Measurements from ENCODE around the gene ZNF697. TPM values are rescaled to one million over a fixed set of nuclear protein-coding genes. Genes with fewer than 3 reads are reported as not detected.

Gene ZNF697
- total RNA-seq, 1 experiment from 2014 or later = 18.0 TPM

DNA sequence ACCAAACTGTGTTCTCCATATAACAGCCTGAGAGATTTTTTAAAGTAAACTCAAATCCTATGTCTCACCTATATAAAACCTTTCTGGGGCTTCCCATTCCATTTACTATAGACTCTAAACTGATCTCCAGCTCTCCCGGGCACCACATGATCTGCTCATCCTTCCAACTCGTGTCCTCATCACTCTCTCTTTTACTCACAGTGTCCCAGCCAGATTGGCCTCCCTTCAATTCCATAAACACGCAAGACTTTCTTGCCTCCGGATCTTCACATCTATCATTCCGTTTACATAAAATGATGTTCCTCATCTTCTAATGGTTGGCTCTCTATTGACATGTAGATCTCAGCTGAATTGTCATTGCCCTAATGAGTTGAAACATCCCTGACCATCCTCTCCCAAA lies 59.4 kb downstream of the ZNF697 start:
- no peak overlapping the region for H3K4me3 Mint-ChIP-seq
- H3K9me3 Mint-ChIP-seq = no peaks in the 10 kb centered on the region
- ATAC-seq (no peak), DNase-seq (ENCODE audit: low spot score) (no peak)
- ChIA-PET POLR2A (no interaction called here), CTCF (no interaction called here)
- TF ChIP-seq, protein P1, sequence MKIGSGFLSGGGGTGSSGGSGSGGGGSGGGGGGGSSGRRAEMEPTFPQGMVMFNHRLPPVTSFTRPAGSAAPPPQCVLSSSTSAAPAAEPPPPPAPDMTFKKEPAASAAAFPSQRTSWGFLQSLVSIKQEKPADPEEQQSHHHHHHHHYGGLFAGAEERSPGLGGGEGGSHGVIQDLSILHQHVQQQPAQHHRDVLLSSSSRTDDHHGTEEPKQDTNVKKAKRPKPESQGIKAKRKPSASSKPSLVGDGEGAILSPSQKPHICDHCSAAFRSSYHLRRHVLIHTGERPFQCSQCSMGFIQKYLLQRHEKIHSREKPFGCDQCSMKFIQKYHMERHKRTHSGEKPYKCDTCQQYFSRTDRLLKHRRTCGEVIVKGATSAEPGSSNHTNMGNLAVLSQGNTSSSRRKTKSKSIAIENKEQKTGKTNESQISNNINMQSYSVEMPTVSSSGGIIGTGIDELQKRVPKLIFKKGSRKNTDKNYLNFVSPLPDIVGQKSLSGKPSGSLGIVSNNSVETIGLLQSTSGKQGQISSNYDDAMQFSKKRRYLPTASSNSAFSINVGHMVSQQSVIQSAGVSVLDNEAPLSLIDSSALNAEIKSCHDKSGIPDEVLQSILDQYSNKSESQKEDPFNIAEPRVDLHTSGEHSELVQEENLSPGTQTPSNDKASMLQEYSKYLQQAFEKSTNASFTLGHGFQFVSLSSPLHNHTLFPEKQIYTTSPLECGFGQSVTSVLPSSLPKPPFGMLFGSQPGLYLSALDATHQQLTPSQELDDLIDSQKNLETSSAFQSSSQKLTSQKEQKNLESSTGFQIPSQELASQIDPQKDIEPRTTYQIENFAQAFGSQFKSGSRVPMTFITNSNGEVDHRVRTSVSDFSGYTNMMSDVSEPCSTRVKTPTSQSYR (CRISPR knock-in tag; IDR thresholded peaks at IDR 0.05) = no peak
- TF ChIP-seq SMAD3 (CRISPR knock-in tag; IDR thresholded peaks at IDR 0.05; ENCODE audit: borderline replicate concordance) (no peak), ZNF396 (CRISPR knock-in tag; IDR thresholded peaks at IDR 0.05; ENCODE audit: borderline replicate concordance) (no peak), ETV6 (CRISPR knock-in tag; IDR thresholded peaks at IDR 0.05) (no peak), SOX15 (CRISPR knock-in tag; IDR thresholded peaks at IDR 0.05) (no peak), JAZF1 (CRISPR knock-in tag; IDR thresholded peaks at IDR 0.05) (no peak), ELF4 (CRISPR knock-in tag; IDR thresholded peaks at IDR 0.05; ENCODE audit: low read depth) (no peak)
- TF ChIP-seq, protein P2, sequence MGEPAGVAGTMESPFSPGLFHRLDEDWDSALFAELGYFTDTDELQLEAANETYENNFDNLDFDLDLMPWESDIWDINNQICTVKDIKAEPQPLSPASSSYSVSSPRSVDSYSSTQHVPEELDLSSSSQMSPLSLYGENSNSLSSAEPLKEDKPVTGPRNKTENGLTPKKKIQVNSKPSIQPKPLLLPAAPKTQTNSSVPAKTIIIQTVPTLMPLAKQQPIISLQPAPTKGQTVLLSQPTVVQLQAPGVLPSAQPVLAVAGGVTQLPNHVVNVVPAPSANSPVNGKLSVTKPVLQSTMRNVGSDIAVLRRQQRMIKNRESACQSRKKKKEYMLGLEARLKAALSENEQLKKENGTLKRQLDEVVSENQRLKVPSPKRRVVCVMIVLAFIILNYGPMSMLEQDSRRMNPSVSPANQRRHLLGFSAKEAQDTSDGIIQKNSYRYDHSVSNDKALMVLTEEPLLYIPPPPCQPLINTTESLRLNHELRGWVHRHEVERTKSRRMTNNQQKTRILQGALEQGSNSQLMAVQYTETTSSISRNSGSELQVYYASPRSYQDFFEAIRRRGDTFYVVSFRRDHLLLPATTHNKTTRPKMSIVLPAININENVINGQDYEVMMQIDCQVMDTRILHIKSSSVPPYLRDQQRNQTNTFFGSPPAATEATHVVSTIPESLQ (CRISPR knock-in tag; IDR thresholded peaks at IDR 0.05) = no peak
- TF ChIP-seq, protein P3, sequence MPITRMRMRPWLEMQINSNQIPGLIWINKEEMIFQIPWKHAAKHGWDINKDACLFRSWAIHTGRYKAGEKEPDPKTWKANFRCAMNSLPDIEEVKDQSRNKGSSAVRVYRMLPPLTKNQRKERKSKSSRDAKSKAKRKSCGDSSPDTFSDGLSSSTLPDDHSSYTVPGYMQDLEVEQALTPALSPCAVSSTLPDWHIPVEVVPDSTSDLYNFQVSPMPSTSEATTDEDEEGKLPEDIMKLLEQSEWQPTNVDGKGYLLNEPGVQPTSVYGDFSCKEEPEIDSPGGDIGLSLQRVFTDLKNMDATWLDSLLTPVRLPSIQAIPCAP (CRISPR knock-in tag; IDR thresholded peaks at IDR 0.05) = no peak
- TF ChIP-seq, protein P4, sequence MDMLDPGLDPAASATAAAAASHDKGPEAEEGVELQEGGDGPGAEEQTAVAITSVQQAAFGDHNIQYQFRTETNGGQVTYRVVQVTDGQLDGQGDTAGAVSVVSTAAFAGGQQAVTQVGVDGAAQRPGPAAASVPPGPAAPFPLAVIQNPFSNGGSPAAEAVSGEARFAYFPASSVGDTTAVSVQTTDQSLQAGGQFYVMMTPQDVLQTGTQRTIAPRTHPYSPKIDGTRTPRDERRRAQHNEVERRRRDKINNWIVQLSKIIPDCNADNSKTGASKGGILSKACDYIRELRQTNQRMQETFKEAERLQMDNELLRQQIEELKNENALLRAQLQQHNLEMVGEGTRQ (CRISPR knock-in tag; IDR thresholded peaks at IDR 0.05) = no peak
- TF ChIP-seq, protein P5, sequence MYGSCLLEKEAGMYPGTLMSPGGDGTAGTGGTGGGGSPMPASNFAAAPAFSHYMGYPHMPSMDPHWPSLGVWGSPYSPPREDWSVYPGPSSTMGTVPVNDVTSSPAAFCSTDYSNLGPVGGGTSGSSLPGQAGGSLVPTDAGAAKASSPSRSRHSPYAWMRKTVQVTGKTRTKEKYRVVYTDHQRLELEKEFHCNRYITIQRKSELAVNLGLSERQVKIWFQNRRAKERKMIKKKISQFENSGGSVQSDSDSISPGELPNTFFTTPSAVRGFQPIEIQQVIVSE (CRISPR knock-in tag; IDR thresholded peaks at IDR 0.05; ENCODE audit: borderline replicate concordance) = no peak
- TF ChIP-seq, protein P6, sequence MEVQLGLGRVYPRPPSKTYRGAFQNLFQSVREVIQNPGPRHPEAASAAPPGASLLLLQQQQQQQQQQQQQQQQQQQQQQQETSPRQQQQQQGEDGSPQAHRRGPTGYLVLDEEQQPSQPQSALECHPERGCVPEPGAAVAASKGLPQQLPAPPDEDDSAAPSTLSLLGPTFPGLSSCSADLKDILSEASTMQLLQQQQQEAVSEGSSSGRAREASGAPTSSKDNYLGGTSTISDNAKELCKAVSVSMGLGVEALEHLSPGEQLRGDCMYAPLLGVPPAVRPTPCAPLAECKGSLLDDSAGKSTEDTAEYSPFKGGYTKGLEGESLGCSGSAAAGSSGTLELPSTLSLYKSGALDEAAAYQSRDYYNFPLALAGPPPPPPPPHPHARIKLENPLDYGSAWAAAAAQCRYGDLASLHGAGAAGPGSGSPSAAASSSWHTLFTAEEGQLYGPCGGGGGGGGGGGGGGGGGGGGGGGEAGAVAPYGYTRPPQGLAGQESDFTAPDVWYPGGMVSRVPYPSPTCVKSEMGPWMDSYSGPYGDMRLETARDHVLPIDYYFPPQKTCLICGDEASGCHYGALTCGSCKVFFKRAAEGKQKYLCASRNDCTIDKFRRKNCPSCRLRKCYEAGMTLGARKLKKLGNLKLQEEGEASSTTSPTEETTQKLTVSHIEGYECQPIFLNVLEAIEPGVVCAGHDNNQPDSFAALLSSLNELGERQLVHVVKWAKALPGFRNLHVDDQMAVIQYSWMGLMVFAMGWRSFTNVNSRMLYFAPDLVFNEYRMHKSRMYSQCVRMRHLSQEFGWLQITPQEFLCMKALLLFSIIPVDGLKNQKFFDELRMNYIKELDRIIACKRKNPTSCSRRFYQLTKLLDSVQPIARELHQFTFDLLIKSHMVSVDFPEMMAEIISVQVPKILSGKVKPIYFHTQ (CRISPR knock-in tag; IDR thresholded peaks at IDR 0.05) = no peak
- TF ChIP-seq, protein P7, sequence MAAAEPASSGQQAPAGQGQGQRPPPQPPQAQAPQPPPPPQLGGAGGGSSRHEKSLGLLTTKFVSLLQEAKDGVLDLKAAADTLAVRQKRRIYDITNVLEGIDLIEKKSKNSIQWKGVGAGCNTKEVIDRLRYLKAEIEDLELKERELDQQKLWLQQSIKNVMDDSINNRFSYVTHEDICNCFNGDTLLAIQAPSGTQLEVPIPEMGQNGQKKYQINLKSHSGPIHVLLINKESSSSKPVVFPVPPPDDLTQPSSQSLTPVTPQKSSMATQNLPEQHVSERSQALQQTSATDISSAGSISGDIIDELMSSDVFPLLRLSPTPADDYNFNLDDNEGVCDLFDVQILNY (CRISPR knock-in tag; IDR thresholded peaks at IDR 0.05) = no peak
- TF ChIP-seq, protein P8, sequence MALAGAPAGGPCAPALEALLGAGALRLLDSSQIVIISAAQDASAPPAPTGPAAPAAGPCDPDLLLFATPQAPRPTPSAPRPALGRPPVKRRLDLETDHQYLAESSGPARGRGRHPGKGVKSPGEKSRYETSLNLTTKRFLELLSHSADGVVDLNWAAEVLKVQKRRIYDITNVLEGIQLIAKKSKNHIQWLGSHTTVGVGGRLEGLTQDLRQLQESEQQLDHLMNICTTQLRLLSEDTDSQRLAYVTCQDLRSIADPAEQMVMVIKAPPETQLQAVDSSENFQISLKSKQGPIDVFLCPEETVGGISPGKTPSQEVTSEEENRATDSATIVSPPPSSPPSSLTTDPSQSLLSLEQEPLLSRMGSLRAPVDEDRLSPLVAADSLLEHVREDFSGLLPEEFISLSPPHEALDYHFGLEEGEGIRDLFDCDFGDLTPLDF (CRISPR knock-in tag; IDR thresholded peaks at IDR 0.05) = no peak
- H3K27me3 Mint-ChIP-seq (ENCODE audit: low read depth) = no peaks in the 10 kb centered on the region; the same call in 1 of the 2 replicates
- no peaks in the 10 kb centered on the region for H3K36me3 Mint-ChIP-seq
- H3K27ac Mint-ChIP-seq = no peak overlapping the region
- H3K4me1 Mint-ChIP-seq = no peaks in the 10 kb centered on the region
